Measurements from ENCODE around the gene LIMK2.
"Not testable (repeated sequence)": the region's sequence is repeated elsewhere in the genome, so short reads cannot be mapped to it uniquely, and the experiment has no call there.

LIMK2 gene

GRCh38 chr22:31295360-31295759 lies 83.3 kb downstream of the LIMK2 start:
- DNase-seq, result no peak

- peak; percentile 53 for DNase-seq
Measured at GRCh38 chr22:31295831-31296657, 83.9 kb downstream of the LIMK2 start.

- DNase-seq, result no peak
Measured at GRCh38 chr22:31300896-31301295, 88.8 kb downstream of the LIMK2 start.

GRCh38 chr22:31302006-31302405 lies 89.9 kb downstream of the LIMK2 start:
- DNase-seq, result no peak

- DNase-seq, result no peak
Measured at GRCh38 chr22:31302537-31302936, 90.4 kb downstream of the LIMK2 start.

- no peak for DNase-seq
Measured at GRCh38 chr22:31305194-31305593, 93.1 kb downstream of the LIMK2 start.

- DNase-seq, result no peak
Measured at GRCh38 chr22:31308181-31308580, 96.1 kb downstream of the LIMK2 start.

- peak; percentile 31 for DNase-seq
Measured at GRCh38 chr22:31313366-31314147, 101.5 kb downstream of the LIMK2 start.

- not testable (repeated sequence) for DNase-seq
Measured at GRCh38 chr22:31314220-31314619, 102.1 kb downstream of the LIMK2 start.

GRCh38 chr22:31321421-31321820 lies 109.3 kb downstream of the LIMK2 start:
- DNase-seq, result no peak

GRCh38 chr22:31323578-31324550 lies 111.8 kb downstream of the LIMK2 start:
- DNase-seq, result no peak

- no peak for DNase-seq
Measured at GRCh38 chr22:31326877-31327276, 114.8 kb downstream of the LIMK2 start.

GRCh38 chr22:31327806-31328543 lies 115.9 kb downstream of the LIMK2 start:
- DNase-seq, result no peak

GRCh38 chr22:31328544-31328960 lies 116.5 kb downstream of the LIMK2 start:
- DNase-seq, result no peak

- no peak for DNase-seq
Measured at GRCh38 chr22:31329029-31329428, 116.9 kb downstream of the LIMK2 start.

Measured in kidney glomerular epithelial cell (primary cell).